Trophoblast cell (in vitro differentiated cells and primary cell): Measurements from ENCODE around the gene PLGLB2. TPM values are rescaled to one million over a fixed set of nuclear protein-coding genes. Genes with fewer than 3 reads are reported as not detected.
"Not testable (repeated sequence)": the region's sequence is repeated elsewhere in the genome, so short reads cannot be mapped to it uniquely, and the experiment has no call there.

Experiments used
- DNase-seq, 2 donors: peaks; one replicate each; pipeline ENCODE4 v3.0.0-alpha.2; 2016
- H2AFZ ChIP-seq: 2 replicates; pipeline ENCODE4 v1.6.1; 2013; ENCODE audit warnings: low read length, moderate library complexity, mild to moderate bottlenecking; ENCODE audit not compliant: insufficient read depth, poor library complexity
- H2AK5ac ChIP-seq: 2 replicates; pipeline ENCODE4 v1.6.1; 2013; ENCODE audit warnings: mild to moderate bottlenecking, low read length
- H2BK120ac ChIP-seq: 2 replicates; pipeline ENCODE4 v1.6.1; 2013; ENCODE audit warnings: low read length, mild to moderate bottlenecking, moderate library complexity; ENCODE audit not compliant: insufficient read depth, poor library complexity
- H2BK12ac ChIP-seq: 2 replicates; pipeline ENCODE4 v1.6.1; 2013; ENCODE audit warnings: mild to moderate bottlenecking, low read length, moderate library complexity
- H2BK5ac ChIP-seq: 2 replicates; pipeline ENCODE4 v1.6.1; 2013; ENCODE audit warnings: low read length, low read depth, moderate library complexity, mild to moderate bottlenecking; ENCODE audit not compliant: poor library complexity
- H3K14ac ChIP-seq: 2 replicates; pipeline ENCODE4 v1.6.1; 2013; ENCODE audit warnings: mild to moderate bottlenecking, low read length
- H3K18ac ChIP-seq: 2 replicates; pipeline ENCODE4 v1.6.1; 2013; ENCODE audit warnings: mild to moderate bottlenecking, low read length
- H3K23ac ChIP-seq: 2 replicates; pipeline ENCODE4 v1.6.1; 2013; ENCODE audit warnings: low read length
- H3K27ac ChIP-seq: 2 replicates; pipeline ENCODE4 v1.5.1; 2013; ENCODE audit warnings: low read depth, mild to moderate bottlenecking, inconsistent platforms, low read length, moderate library complexity
- H3K27me3 ChIP-seq: 2 replicates; pipeline ENCODE4 v1.6.1; 2013; ENCODE audit warnings: inconsistent platforms, mild to moderate bottlenecking, low read length, moderate library complexity; ENCODE audit not compliant: insufficient read depth
- H3K36me3 ChIP-seq, 2 experiments: 1 replicate in 1 of 2; 2 replicates in 1 of 2; pipeline ENCODE4 v1.6.1; 2013; ENCODE audit warnings: low read length in 2 of 2, mild to moderate bottlenecking in 2 of 2, moderate library complexity in 1 of 2; ENCODE audit not compliant: insufficient read depth in 2 of 2, control insufficient read depth in 1 of 2
- H3K4ac ChIP-seq: 2 replicates; pipeline ENCODE4 v1.6.1; 2013; ENCODE audit warnings: low read depth, mild to moderate bottlenecking, low read length, moderate library complexity
- H3K4me1 ChIP-seq, 2 experiments: 1 replicate in 1 of 2; 2 replicates in 1 of 2; pipeline ENCODE4 v1.6.1; 2013; ENCODE audit warnings: low read length in 2 of 2, mild to moderate bottlenecking in 2 of 2, moderate library complexity in 1 of 2; ENCODE audit not compliant: insufficient read depth in 2 of 2, control insufficient read depth in 1 of 2
- H3K4me2 ChIP-seq: 2 replicates; pipeline ENCODE4 v1.6.1; 2013; ENCODE audit warnings: inconsistent platforms, mild to moderate bottlenecking, low read length, moderate library complexity
- H3K4me3 ChIP-seq: 2 replicates; pipeline ENCODE4 v1.5.1; 2013; ENCODE audit warnings: mild to moderate bottlenecking, low read depth, low read length, inconsistent platforms
- H3K79me1 ChIP-seq: one replicate; pipeline ENCODE4 v1.6.1; 2013; ENCODE audit warnings: low read length
- H3K79me2 ChIP-seq: 2 replicates; pipeline ENCODE4 v1.6.1; 2013; ENCODE audit warnings: low read length, mild to moderate bottlenecking; ENCODE audit not compliant: control insufficient read depth, insufficient read depth, poor library complexity
- H3K9ac ChIP-seq: 2 replicates; pipeline ENCODE4 v1.6.1; 2013; ENCODE audit warnings: mild to moderate bottlenecking, low read length
- H3K9me3 ChIP-seq: 2 replicates; pipeline ENCODE4 v1.6.1; 2013; ENCODE audit warnings: low read depth, mild to moderate bottlenecking, control low read depth, inconsistent platforms, low read length; ENCODE audit not compliant: insufficient read depth
- H4K12ac ChIP-seq: 2 replicates; pipeline ENCODE4 v1.6.1; 2013; ENCODE audit warnings: low read depth, mild to moderate bottlenecking, low read length, moderate library complexity
- H4K8ac ChIP-seq: 2 replicates; pipeline ENCODE4 v1.6.1; 2013; ENCODE audit warnings: low read depth, mild to moderate bottlenecking, low read length, moderate library complexity
- H4K91ac ChIP-seq: one replicate; pipeline ENCODE4 v1.6.1; 2013; ENCODE audit warnings: low read depth, mild to moderate bottlenecking, low read length, moderate library complexity
- whole genome bisulfite sequencing: extraction: QIAGEN DNeasy Blood & Tissue Kit; methylation state at CpG from one replicate; pipeline ENCODE4 v1.1.7; 2013; ENCODE audit warnings: missing lambda C conversion rate; ENCODE audit not compliant: insufficient read length, insufficient coverage; ENCODE audit errors: extremely low coverage; 5-methylcytosine and 5-hydroxymethylcytosine counted together
- polyA plus RNA-seq: library from polyadenylated mRNA; stranded (reverse); fragments of 200-250 nt; gene quantifications from 2 replicates; pipeline ENCODE4 v1.2.3, GENCODE V29; 2013

The PLGLB2 gene
- polyA plus RNA-seq: 0.22 and 0.36 TPM in 2 replicates

GRCh38 chr2:87747791-87748190 is at the start of gene PLGLB2:
Gene PLGLB2, plus strand, starts transcription at chr2:87748087. Its CDS starts 67 bp downstream, at chr2:87748154.
- H4K91ac ChIP-seq, H3K27me3 ChIP-seq, H3K14ac ChIP-seq, H3K36me3 ChIP-seq, H2BK5ac ChIP-seq, H3K79me1 ChIP-seq, H2AK5ac ChIP-seq, H4K12ac ChIP-seq, H3K4me1 ChIP-seq, H3K79me2 ChIP-seq, H4K8ac ChIP-seq, H3K9me3 ChIP-seq, H2AFZ ChIP-seq, H3K23ac ChIP-seq, H2BK12ac ChIP-seq, H3K4ac ChIP-seq, H3K18ac ChIP-seq, H3K4me2 ChIP-seq, H3K4me3 ChIP-seq, H3K27ac ChIP-seq, H2BK120ac ChIP-seq, H3K9ac ChIP-seq: not testable (repeated sequence)
- DNase-seq: peak in 1 of 2 donors; percentile 0
- no CpG with 5 or more reads among the region's 3 CpGs for WGBS

- not testable (repeated sequence) for H3K27ac ChIP-seq, H3K23ac ChIP-seq, DNase-seq, H3K4ac ChIP-seq, H2AK5ac ChIP-seq, H2BK120ac ChIP-seq, H3K4me3 ChIP-seq, H2BK12ac ChIP-seq, H3K79me1 ChIP-seq, H3K4me1 ChIP-seq, H3K9ac ChIP-seq, H3K4me2 ChIP-seq, H4K8ac ChIP-seq, H2BK5ac ChIP-seq, H4K12ac ChIP-seq, H3K14ac ChIP-seq, H3K18ac ChIP-seq, H2AFZ ChIP-seq, H3K36me3 ChIP-seq, H3K9me3 ChIP-seq, H3K79me2 ChIP-seq, H4K91ac ChIP-seq, H3K27me3 ChIP-seq
- no CpG with 5 or more reads among the region's 4 CpGs for WGBS
Measured at GRCh38 chr2:87704572-87705323, 43.1 kb upstream of the PLGLB2 start.

GRCh38 chr2:87708368-87708767 is 39.5 kb upstream of the PLGLB2 start:
- not testable (repeated sequence) for H4K91ac ChIP-seq, H2BK12ac ChIP-seq, H3K23ac ChIP-seq, H4K12ac ChIP-seq, H3K4me1 ChIP-seq, H3K27me3 ChIP-seq, H3K79me2 ChIP-seq, H3K4me2 ChIP-seq, H3K18ac ChIP-seq, H2AK5ac ChIP-seq, H3K27ac ChIP-seq, H4K8ac ChIP-seq, DNase-seq, H3K36me3 ChIP-seq, H3K14ac ChIP-seq, H3K79me1 ChIP-seq, H2AFZ ChIP-seq, H2BK5ac ChIP-seq, H3K9me3 ChIP-seq, H3K9ac ChIP-seq, H2BK120ac ChIP-seq, H3K4ac ChIP-seq, H3K4me3 ChIP-seq
- no CpG with 5 or more reads among the region's 2 CpGs for WGBS

- no CpG with 5 or more reads among the region's 8 CpGs for WGBS
- H3K27me3 ChIP-seq, H4K12ac ChIP-seq, H3K9me3 ChIP-seq, H4K91ac ChIP-seq, H2BK120ac ChIP-seq, H2AFZ ChIP-seq, H3K27ac ChIP-seq, H2BK12ac ChIP-seq, H3K18ac ChIP-seq, H3K79me2 ChIP-seq, H3K4me1 ChIP-seq, H3K9ac ChIP-seq, DNase-seq, H3K4ac ChIP-seq, H4K8ac ChIP-seq, H3K36me3 ChIP-seq, H2AK5ac ChIP-seq, H3K79me1 ChIP-seq, H2BK5ac ChIP-seq, H3K4me3 ChIP-seq, H3K4me2 ChIP-seq, H3K23ac ChIP-seq, H3K14ac ChIP-seq: not testable (repeated sequence)
Measured at GRCh38 chr2:87727940-87728599, 19.8 kb upstream of the PLGLB2 start.
